ENCODE results near the gene CYB5R4. TPM values are rescaled to one million over a fixed set of nuclear protein-coding genes. Genes with fewer than 3 reads are reported as not detected.
A peak's percentile ranks its signal among the peaks of the same experiment; 100 is the strongest.

CYB5R4 gene
- total RNA-seq, 2 donors from 2014 or later = 8.2 to 8.6 TPM

- Histone ChIP-seq H3K36me3 (no peaks in the 10 kb centered on the region), H3K4me1 (replicated peaks) (no peaks in the 10 kb centered on the region), H3K4me3 (no peak overlapping the region), H3K27ac (no peak overlapping the region), H3K27me3 (replicated peaks; ENCODE audit: insufficient read depth) (no peaks in the 10 kb centered on the region), H3K9me3 (no peaks in the 10 kb centered on the region)
- TF ChIP-seq POLR2A (IDR thresholded peaks at IDR 0.05) (no peak), CTCF (IDR thresholded peaks at IDR 0.05) (no peak), POLR2AphosphoS5 (IDR thresholded peaks at IDR 0.05) (no peak)
- DNase-seq (ENCODE audit: low spot score) = no peak
- intact Hi-C loops (cut with DNase I) = no loop called here
- 30% methylated on average over 3 of the region's 3 CpGs for WGBS
Observed at GRCh38 chr6:83974409-83975050, 115.0 kb downstream of the CYB5R4 start.

GRCh38 chr6:83976037-83976755 is 116.7 kb downstream of the CYB5R4 start:
- H3K4me1 ChIP-seq (replicated peaks) = no peaks in the 10 kb centered on the region
- no peaks in the 10 kb centered on the region for H3K27me3 ChIP-seq (replicated peaks; ENCODE audit: insufficient read depth)
- no peak overlapping the region for H3K4me3 ChIP-seq
- TF ChIP-seq POLR2AphosphoS5 (IDR thresholded peaks at IDR 0.05) = peak; percentile 19
- no peak for TF ChIP-seq POLR2A (IDR thresholded peaks at IDR 0.05)
- TF ChIP-seq CTCF (IDR thresholded peaks at IDR 0.05) = no peak
- H3K36me3 ChIP-seq = no peaks in the 10 kb centered on the region
- H3K27ac ChIP-seq = peak overlapping the region; percentile 30 to 57
- intact Hi-C loops (cut with DNase I) = no loop called here
- no peaks in the 10 kb centered on the region for H3K9me3 ChIP-seq
- DNase-seq (ENCODE audit: low spot score) = peak; percentile 31
- WGBS = 42% methylated on average over 5 of the region's 5 CpGs

- Histone ChIP-seq H3K4me1 (replicated peaks) (no peaks in the 10 kb centered on the region), H3K27ac (peak overlapping the region in 1 of 2 donors; percentile 57), H3K9me3 (no peaks in the 10 kb centered on the region), H3K36me3 (no peaks in the 10 kb centered on the region), H3K4me3 (no peak overlapping the region), H3K27me3 (replicated peaks; ENCODE audit: insufficient read depth) (no peaks in the 10 kb centered on the region)
- DNase-seq (ENCODE audit: low spot score) = no peak
- 78% methylated on average over 8 of the region's 8 CpGs for WGBS
- intact Hi-C loops (cut with DNase I) = no loop called here
- TF ChIP-seq POLR2AphosphoS5 (IDR thresholded peaks at IDR 0.05) (no peak), CTCF (IDR thresholded peaks at IDR 0.05) (no peak), POLR2A (IDR thresholded peaks at IDR 0.05) (no peak)
Observed at GRCh38 chr6:83976871-83977270, 117.4 kb downstream of the CYB5R4 start.

- Histone ChIP-seq H3K4me1 (replicated peaks) (no peaks in the 10 kb centered on the region), H3K36me3 (no peaks in the 10 kb centered on the region), H3K4me3 (no peak overlapping the region), H3K27ac (no peak overlapping the region), H3K9me3 (no peaks in the 10 kb centered on the region), H3K27me3 (replicated peaks; ENCODE audit: insufficient read depth) (no peaks in the 10 kb centered on the region)
- no peak for DNase-seq (ENCODE audit: low spot score)
- intact Hi-C loops (cut with DNase I) = no loop called here
- WGBS = 70% methylated on average over 1 of the region's 1 CpG
- TF ChIP-seq CTCF (IDR thresholded peaks at IDR 0.05) (no peak), POLR2A (IDR thresholded peaks at IDR 0.05) (no peak), POLR2AphosphoS5 (IDR thresholded peaks at IDR 0.05) (no peak)
Observed at GRCh38 chr6:83978324-83978734, 118.8 kb downstream of the CYB5R4 start.

GRCh38 chr6:83978997-83979396 is 119.5 kb downstream of the CYB5R4 start:
- Histone ChIP-seq H3K27ac (no peak overlapping the region), H3K4me3 (no peak overlapping the region), H3K9me3 (no peaks in the 10 kb centered on the region), H3K36me3 (no peaks in the 10 kb centered on the region), H3K27me3 (replicated peaks; ENCODE audit: insufficient read depth) (no peaks in the 10 kb centered on the region), H3K4me1 (replicated peaks) (no peaks in the 10 kb centered on the region)
- intact Hi-C loops (cut with DNase I) = no loop called here
- no peak for DNase-seq (ENCODE audit: low spot score)
- no peak for TF ChIP-seq POLR2AphosphoS5 (IDR thresholded peaks at IDR 0.05)
- no peak for TF ChIP-seq POLR2A (IDR thresholded peaks at IDR 0.05)
- WGBS = 78% methylated on average over 3 of the region's 3 CpGs

Data from prostate gland (tissue), 2 donors.